ENCODE measurements around the gene SSTR4. TPM values are rescaled to one million over a fixed set of nuclear protein-coding genes. Genes with fewer than 3 reads are reported as not detected.

Gene SSTR4
- total RNA-seq, 1 donor from 2014 or later: not detected

DNA sequence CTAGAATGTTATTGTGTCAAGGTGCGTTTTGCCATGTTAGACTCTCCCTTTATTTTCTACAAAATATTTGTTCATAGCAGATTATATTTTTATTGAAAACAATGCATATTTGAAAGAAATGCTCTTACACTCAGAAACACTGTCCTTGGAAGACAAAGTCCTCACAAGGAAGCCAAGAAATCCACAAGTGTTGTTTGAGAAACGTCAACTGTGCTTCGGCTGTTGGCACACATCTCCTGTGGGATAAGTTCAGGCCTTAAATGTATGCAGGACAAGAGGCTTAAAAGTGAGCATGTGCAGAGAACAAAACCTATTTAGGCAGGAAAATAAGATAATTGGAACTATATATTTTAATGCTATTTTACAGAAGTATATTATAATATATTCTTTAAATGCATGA lies 23.9 kb downstream of the SSTR4 start:
- intact Hi-C loops (cut with DNase I): loop anchor here (10.0 kb wide), 1 partner anchor 146 kb away; no protein-coding TSS in a partner anchor

DNA sequence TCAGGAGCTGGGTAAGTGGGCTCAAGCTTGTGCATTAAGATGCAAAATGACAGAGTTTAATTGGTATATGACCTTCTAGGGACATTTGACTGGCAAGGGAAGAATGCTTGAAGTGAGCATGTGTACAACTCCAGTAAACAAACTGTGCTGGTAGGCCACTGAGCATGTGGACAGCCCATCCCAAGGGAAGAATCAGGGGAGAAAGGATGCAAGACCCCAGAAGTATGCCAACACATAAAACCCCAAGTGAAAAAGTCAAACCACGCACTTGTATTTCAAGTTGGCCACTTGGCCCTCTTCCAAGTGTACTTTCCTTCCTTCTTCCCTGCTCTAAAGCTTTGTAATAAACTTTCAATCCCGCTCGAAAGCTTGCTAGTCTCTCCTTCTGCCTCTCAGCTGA lies 24.7 kb downstream of the SSTR4 start:
- intact Hi-C loops (cut with DNase I): loop anchor here (10.0 kb wide), 2 partner anchors 145 to 285 kb away; no protein-coding TSS in a partner anchor
- ATAC-seq (ENCODE audit: poor library complexity) (no peak), DNase-seq (no peak)

More for the DNA sequence above, 23.9 kb downstream of the SSTR4 start:
- ATAC-seq (ENCODE audit: poor library complexity): no peak
- DNase-seq: no peak

DNA sequence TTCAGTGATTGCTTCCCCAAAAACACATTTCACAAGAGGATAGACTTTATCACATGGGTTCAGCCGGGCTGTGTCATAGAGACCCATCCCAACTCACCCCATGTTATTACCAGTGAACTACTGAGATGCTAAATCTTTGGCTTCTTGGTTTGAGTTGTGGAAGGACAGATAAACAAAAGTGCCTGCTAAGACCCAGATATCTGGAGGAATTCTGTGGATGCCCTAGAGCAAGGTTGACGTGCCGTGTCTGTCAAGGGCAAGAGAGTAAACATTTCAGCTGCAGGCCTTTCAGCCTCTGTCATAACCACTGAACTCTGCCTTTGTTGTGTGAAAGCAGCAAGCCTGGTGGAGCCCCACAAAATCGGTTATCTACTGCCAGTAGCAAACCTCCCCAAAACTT lies 25.5 kb downstream of the SSTR4 start:
- DNase-seq (no peak), ATAC-seq (ENCODE audit: poor library complexity) (no peak)
- intact Hi-C loops (cut with DNase I): loop anchor here (10.0 kb wide), 1 partner anchor 284 kb away; no protein-coding TSS in a partner anchor

DNA sequence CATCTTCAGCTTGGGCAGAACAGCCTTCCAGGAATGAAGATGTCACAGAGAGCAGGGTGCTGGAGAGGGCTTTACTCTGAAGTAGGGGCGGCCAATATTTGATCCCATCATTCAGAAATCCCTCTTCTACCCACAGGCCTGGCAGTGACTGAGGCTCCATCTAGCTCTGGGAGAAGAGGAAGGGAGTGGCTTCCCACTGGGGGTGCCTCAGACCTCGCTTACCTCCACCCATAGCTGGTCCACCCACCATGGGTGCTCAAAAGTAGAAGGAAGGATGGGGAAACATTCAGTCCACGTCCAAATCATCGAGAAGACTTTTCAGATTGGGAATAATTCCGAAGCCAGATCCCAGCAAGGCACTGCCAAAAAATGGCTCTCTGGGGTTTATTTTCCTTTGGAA lies 26.1 kb downstream of the SSTR4 start:
- ATAC-seq (ENCODE audit: poor library complexity): peak; percentile 30
- intact Hi-C loops (cut with DNase I): loop anchor here (10.0 kb wide), 1 partner anchor 284 kb away; no protein-coding TSS in a partner anchor
- no peak for DNase-seq

DNA sequence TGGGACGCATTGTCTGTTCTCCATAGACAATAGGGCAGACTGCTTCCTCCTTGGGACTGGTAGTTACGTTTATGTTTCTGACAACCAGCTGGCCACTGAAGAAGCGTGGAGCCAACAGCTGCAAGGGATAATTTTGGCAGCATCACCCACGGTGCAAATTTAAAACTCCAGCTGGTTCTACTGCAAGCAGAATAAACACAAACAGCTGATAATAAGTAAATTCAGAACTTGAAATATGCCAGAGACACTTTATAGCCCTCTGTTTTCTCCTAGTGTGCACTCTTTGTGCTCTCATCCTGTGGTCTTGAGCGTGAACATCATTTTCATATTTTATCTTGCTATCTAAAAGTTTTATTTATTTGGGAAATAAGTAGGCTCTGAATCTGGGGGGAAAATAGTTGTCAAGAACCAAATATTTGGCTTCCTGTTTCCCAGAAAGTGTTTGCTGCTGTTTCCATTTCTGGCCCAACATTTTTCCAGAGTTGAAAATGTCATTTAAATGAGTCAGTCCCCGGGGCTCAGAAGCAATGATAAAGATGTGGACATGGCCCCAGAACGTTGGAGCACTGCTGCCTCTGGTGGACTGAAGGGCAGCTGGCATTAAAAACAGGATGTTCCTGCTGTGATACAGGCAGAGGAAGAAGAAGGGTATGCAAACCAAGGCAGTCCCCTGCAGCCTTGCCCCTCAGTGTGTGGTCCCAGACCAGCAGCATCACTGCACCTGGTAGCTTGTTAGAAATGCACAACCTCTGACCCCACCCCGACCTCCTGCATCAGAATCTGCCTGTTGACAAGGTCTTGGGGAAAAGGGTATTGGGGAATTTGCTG lies 26.8 kb downstream of the SSTR4 start:
- intact Hi-C loops (cut with DNase I): loop anchor here (10.0 kb wide), 1 partner anchor 283 kb away; no protein-coding TSS in a partner anchor
- DNase-seq (peak; percentile 67), ATAC-seq (ENCODE audit: poor library complexity) (peak; percentile 89)

DNA sequence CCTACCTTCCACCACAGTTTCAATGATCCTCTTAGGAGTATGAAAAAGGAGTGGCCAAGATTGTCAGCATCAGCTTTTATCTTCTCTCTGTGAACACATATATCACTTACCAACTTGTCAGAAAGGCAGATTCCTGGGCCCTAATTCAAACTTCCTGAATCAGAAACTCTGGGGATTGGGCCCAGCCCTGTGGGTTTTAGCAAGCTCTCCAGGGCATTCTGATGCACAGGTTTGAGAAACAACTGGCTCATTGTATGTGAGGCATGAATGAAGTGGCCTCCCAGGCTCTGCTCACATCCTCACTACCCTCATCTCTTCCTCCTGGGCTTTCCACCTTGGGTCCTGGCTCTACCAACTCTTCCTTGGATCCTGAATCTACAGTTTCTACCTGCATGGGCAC lies 27.5 kb downstream of the SSTR4 start:
- ATAC-seq (ENCODE audit: poor library complexity) (no peak), DNase-seq (no peak)
- intact Hi-C loops (cut with DNase I): loop anchor here (10.0 kb wide), 1 partner anchor 282 kb away; no protein-coding TSS in a partner anchor

DNA sequence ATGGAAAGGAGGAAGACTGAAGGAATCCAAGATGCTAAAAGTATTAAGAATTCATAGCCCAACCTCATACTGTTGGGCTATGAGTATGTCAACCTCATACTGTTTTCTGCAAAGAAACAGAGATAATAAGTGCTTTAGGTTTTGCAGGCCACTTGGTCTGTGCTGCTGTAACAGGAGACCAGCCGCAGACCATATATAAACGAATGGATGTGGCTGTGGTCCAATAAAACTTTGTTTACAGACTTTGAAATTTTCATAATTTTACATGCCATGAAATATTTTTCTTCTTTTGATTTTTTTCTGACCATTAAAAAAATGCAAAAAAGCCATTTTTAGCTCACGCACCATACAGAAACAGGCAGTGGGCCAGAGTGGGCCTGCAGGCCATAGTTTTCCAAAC lies 28.1 kb downstream of the SSTR4 start:
- no peak for ATAC-seq (ENCODE audit: poor library complexity)
- intact Hi-C loops (cut with DNase I): loop anchor here (10.0 kb wide), 1 partner anchor 282 kb away; no protein-coding TSS in a partner anchor
- no peak for DNase-seq

DNA sequence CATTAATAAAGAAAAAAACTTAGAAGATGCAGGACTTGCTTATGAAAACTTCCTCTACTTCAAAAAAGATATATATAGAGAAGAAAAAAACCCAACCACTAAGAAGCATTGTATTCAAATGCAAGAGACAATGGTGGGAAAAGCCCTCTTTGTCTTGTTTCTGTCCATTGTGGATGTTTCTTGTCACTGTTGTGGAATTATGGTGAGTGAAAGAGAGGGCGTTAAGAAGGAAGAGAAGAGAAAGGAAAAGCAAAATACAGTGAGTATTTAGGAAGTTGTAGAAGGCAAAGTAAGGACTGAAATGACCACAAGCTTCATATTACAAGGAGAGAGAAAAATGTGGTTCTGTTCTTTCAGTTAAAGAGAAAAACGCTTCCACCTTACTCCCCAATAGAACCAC lies 28.5 kb downstream of the SSTR4 start:
- no peak for ATAC-seq (ENCODE audit: poor library complexity)
- intact Hi-C loops (cut with DNase I): loop anchor here (10.0 kb wide), 1 partner anchor 281 kb away; no protein-coding TSS in a partner anchor

DNA sequence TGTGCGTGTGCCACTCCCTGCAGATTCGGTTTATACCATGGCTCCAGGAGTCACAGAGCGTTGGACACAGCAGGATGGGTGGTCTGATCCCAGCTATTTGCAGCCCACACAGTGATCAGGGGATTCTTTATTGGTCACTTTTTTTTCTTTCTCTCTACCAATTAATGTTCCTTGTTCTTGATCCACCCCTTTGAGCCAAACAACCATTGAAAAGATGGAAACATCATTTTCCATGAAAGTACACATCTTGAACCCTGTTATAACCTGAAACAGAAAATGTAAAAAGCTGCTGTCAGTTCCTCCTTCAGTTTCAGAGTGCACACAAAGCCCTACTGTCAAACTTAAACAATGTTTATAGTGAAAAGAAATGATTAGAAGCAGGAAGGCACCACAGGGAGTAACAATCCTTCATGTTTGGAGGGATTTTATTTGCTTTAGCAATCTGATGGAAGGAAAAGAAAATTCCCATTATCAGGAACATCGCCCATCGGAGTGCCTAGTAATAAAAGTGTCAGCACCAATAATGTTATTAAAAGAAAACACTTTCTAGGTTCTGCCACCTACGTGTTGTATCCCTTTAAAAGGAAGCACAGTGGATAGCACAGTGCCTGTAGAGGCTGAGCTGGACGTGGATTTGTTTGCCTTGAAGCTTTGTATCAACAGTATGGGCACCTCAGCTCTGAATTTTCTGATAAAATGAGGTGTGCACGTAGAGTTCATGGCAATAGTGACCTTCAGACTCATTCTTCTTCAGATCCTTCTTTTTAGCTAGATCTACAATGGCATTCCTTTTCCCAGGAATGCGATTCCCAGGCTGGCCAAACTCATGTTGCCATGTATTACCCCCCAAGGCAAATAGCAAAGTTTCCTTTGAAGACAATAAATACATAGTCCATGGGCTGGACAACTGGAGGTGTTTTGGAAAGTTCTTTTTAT lies 30.4 kb downstream of the SSTR4 start:
- ATAC-seq (ENCODE audit: poor library complexity): no peak
- no peak for DNase-seq
- intact Hi-C loops (cut with DNase I): loop anchor here (10.0 kb wide), 1 partner anchor 279 kb away; no protein-coding TSS in a partner anchor

More for the DNA sequence above, 28.5 kb downstream of the SSTR4 start:
- no peak for DNase-seq

DNA sequence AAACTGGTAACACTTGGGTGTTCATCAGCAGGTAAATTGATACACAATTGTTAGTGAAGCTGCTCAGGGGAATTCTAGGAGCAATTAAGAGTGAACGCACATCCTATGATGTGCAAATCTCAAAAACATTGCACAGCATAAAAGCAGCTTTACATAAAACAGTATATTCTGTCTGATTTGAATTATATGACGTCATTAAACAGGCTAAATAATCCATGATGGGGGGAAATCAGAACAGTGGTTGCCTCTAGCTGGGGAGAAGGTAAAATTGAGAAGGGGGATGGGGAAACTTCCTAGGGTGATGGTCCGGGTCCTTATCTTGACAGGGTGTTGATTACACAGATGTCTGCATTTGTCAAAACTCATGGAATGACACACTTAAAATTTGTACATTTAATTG lies 31.7 kb downstream of the SSTR4 start:
- ATAC-seq (ENCODE audit: poor library complexity) (no peak), DNase-seq (no peak)
- intact Hi-C loops (cut with DNase I): loop anchor here (10.0 kb wide), 1 partner anchor 278 kb away; no protein-coding TSS in a partner anchor

DNA sequence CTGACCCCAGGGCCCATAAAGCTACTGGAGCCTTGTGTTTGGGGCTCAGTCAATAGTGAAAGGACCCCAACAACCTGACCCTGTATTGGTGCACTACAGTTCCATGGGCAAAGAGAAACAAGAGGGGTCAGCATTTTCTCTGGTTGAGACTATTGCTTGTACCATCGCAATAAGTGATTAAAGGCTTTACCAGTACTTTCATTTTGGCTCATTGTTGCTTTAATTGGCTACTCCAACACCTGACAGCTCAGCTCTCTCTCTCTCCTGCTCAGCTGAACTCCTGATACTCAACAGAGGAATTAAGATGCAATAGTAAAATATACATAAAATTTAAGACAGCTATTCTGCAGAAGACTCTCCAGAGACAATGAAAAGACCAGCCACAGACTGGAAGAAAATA lies 33.2 kb downstream of the SSTR4 start:
- intact Hi-C loops (cut with DNase I): loop anchor here (10.0 kb wide), 1 partner anchor 277 kb away; no protein-coding TSS in a partner anchor
- ATAC-seq (ENCODE audit: poor library complexity) (no peak), DNase-seq (no peak)

DNA sequence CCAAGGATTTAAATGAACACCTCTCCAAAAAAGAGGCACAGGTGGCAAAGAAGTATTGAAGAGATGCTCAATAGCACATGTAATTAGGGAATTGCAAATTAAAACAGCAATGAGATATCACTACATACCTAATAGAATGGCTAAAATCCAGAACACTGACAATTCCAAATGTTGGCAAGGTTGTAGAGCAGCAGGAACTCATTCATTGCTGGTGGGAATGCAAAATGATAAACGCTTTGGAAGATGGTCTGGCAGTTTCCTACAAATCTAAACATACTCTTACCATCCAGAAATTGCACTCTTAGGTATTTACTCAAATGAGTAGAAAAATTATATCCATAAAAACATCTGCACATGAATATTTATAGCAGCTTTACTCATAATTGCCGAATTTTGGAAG lies 34.0 kb downstream of the SSTR4 start:
- DNase-seq: no peak
- intact Hi-C loops (cut with DNase I): loop anchor here (10.0 kb wide), 1 partner anchor 276 kb away; no protein-coding TSS in a partner anchor
- ATAC-seq (ENCODE audit: poor library complexity): no peak

DNA sequence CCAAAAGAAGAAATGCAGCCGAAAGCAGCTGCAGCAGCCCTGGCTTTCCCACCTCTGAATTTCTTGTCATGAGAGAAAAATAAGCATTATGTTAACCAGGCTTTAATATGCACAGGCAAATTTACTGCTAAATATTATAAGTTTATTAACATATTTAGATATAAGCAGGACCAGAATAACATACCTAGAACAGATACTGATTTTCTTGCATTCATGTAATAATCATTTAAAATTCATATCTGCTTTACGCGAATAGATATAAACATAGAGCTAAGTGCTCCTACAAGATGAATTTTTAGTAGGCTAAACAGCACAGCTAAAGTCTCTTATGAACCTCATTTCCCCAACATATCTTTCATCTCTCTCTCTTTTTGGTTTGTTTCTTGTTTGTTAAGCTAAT lies 36.3 kb downstream of the SSTR4 start:
- no peak for DNase-seq
- intact Hi-C loops (cut with DNase I): no loop called here
- no peak for ATAC-seq (ENCODE audit: poor library complexity)

DNA sequence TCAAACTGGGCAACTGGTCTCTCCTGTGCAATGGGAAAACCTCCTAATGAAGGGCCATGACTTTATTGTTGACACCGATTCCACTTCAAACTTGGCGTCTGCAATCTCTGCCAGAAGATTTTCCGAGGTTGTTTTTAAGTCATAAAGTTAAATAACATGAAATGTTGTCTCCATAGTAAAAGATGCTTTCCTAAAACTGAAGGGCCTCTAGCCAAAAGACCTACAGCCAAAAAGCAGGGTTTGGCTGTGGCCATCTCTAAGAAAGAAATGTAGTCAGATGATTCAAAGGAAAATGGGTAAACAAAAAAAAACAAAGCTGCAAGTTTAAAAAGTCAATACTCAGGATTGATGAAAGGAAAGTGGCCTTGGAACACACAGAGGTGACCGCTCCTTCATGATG lies 36.9 kb downstream of the SSTR4 start:
- ATAC-seq (ENCODE audit: poor library complexity) (no peak), DNase-seq (no peak)
- intact Hi-C loops (cut with DNase I): no loop called here

DNA sequence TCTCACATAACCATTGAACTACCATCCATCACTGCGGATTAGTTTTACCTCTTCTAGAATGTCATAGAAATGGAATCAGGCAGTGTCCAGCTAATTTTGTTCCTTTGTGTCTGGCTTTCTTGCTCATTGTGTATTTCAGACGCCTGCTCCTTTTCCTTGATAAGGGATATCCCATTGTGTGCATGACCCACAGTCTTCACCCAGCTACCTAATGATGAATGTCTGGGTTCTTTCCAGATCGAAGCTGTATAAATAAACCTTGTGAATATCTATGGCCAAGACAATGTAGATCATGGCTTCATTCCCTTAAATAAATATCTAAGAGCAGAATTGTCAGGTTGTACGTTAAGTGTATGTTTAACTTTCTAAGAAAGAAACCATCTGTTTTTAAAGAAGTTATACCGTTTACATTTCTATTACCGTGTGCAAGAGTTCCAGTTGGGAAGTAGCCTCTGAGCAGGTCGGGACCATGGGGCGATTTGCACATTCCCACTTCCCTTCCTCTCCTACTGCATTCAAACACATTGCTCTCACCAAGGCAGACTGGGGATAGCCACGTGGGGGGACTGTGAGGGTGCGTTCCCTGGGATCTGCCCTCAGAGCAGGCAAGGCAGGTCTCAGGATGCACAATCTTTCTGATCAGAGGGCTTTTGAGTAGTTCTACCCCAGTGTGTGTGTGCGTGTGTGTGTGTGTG lies 37.9 kb downstream of the SSTR4 start:
- DNase-seq (no peak), ATAC-seq (ENCODE audit: poor library complexity) (no peak)
- intact Hi-C loops (cut with DNase I): no loop called here

DNA sequence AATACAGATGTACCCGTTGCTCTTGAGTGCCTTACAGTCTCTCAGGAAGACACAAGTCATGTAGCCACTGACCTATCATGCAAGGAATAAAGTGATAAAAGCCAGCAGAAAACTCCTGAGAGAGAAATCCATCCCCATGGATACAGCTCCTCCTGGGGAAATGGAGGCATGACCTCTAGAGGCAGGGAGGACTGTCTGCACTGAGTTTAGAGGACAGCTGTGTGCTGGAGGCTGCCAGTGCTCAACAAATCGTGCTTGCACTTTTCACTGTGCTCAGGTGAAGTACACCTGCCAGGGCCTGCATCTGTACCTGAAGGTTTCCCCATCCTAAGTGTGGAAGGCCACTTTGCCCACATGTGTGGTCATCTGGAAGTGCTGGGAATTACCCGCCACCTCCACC lies 38.9 kb downstream of the SSTR4 start:
- no peak for ATAC-seq (ENCODE audit: poor library complexity)
- intact Hi-C loops (cut with DNase I): no loop called here
- DNase-seq: no peak

DNA sequence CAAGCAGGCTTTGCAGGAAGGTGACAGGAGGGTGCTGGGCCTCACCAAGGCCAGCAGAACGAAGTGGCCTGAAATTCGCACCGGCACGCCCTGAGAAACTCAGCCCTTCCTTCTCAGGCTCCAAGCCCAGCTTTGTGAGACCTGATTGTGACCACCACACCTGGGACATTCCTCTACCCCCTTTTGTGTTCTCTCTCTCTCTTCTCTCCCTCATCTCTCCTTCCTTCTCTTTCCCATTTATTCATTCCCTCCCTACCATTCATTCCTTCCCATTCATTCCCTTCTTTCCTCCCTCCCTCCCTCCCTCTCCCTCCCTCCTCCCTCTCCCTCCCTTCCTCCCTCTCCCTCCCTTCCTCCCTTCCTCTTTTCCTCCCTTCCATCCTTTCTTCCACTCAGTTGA lies 42.2 kb downstream of the SSTR4 start:
- intact Hi-C loops (cut with DNase I): no loop called here
- ATAC-seq (ENCODE audit: poor library complexity): no peak
- no peak for DNase-seq

DNA sequence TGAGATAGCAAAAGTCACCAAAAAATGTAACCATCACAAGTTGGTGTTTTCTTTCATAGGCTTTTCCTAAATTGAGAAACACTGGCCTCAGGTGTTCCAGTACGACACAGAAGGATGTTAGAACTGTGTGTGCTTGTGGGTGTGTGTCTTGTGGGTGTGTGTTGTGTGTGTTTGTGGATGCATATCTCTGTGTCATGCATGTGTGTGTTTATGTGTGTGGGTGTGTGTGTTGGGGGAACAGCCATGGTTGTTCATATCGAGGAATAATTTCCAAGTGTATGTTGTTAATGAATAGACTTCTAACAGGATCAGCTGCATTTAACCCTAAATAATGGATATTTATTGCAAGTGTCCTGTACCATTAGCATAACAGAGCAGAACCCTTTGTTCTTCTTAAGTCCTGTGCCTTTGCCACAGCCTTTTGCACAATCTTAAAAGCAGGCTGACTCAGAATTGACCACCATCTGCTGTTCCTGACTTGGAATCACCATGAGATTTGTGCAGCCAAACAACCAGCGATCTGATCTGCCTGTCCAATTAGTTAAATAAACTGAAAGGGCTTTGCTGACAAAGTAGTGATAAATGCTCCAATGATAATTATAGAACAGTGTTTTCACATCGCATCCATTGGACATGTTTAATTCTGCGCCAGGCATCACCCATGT lies 43.4 kb downstream of the SSTR4 start:
- intact Hi-C loops (cut with DNase I): no loop called here
- ATAC-seq (ENCODE audit: poor library complexity) (peak; percentile 47), DNase-seq (no peak)
